ENCODE data around the gene SLC7A4.
A peak's percentile ranks its signal among the peaks of the same experiment; 100 is the strongest.
"Not testable (repeated sequence)": the region's sequence is repeated elsewhere in the genome, so short reads cannot be mapped to it uniquely, and the experiment has no call there.

The SLC7A4 gene

GRCh38 chr22:21016644-21017420 is 15.5 kb downstream of the SLC7A4 start:
- no peak for DNase-seq (ENCODE audit: low spot score)

GRCh38 chr22:21015466-21016006 is 16.8 kb downstream of the SLC7A4 start:
- DNase-seq (ENCODE audit: low spot score), result no peak

- DNase-seq (ENCODE audit: low spot score), result peak; percentile 15
Observed at GRCh38 chr22:21014726-21015465, 17.5 kb downstream of the SLC7A4 start, which contains the start of gene P2RX6. Gene P2RX6, plus strand, starts transcription at chr22:21015165. Its CDS starts 10 bp downstream, at chr22:21015175.

- DNase-seq (ENCODE audit: low spot score), result peak; percentile 87
Observed at GRCh38 chr22:21014202-21014725, 18.1 kb downstream of the SLC7A4 start.

- no peak for DNase-seq (ENCODE audit: low spot score)
Observed at GRCh38 chr22:21013657-21014201, 18.6 kb downstream of the SLC7A4 start.

GRCh38 chr22:21012446-21013407 is 19.6 kb downstream of the SLC7A4 start:
- DNase-seq (ENCODE audit: low spot score), result no peak

- no peak for DNase-seq (ENCODE audit: low spot score)
Observed at GRCh38 chr22:21010426-21011113, 21.8 kb downstream of the SLC7A4 start.

GRCh38 chr22:21009638-21010425 is 22.5 kb downstream of the SLC7A4 start:
- peak; percentile 74 for DNase-seq (ENCODE audit: low spot score)

- DNase-seq (ENCODE audit: low spot score), result not testable (repeated sequence)
Observed at GRCh38 chr22:21009208-21009607, 23.2 kb downstream of the SLC7A4 start.

- no peak for DNase-seq (ENCODE audit: low spot score)
Observed at GRCh38 chr22:21003782-21004181, 28.6 kb downstream of the SLC7A4 start.

- DNase-seq (ENCODE audit: low spot score), result peak; percentile 96
Observed at GRCh38 chr22:21001601-21002325, 30.6 kb downstream of the SLC7A4 start, which contains the start of gene THAP7. Gene THAP7, minus strand, starts transcription at chr22:21002118. Its CDS starts 207 bp downstream, at chr22:21001911.

GRCh38 chr22:21000987-21001600 is 31.3 kb downstream of the SLC7A4 start:
- peak; percentile 11 for DNase-seq (ENCODE audit: low spot score)

- DNase-seq (ENCODE audit: low spot score), result peak; percentile 30
Observed at GRCh38 chr22:21000207-21000986, 32.0 kb downstream of the SLC7A4 start.

GRCh38 chr22:20999350-21000206 is 32.8 kb downstream of the SLC7A4 start:
- no peak for DNase-seq (ENCODE audit: low spot score)

GRCh38 chr22:20998411-20999336 is 33.7 kb downstream of the SLC7A4 start:
- DNase-seq (ENCODE audit: low spot score), result no peak
